ENCODE data around the gene PRIMA1. TPM values are rescaled to one million over a fixed set of nuclear protein-coding genes. Genes with fewer than 3 reads are reported as not detected.

PRIMA1 gene
- polyA plus RNA-seq, 3 donors: not detected

DNA sequence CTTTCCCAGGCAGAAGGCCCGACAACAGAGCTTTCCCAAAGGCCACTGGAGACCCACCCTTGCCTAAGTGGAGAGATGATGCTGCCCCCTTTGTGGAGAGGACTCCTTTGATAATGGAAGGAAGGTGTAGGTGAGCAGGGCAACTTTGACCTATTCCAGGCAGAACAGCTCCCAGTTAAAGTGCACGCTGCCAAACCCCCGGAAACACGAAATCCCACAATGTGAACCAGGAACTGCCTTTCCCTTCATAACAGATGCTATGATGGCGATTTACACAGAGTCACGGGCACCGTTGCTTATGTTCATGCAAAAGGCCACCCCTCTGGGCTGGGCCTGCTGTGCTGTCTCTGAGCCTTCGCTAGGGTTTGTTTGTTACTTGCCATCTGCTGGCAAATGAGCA lies 34.6 kb downstream of the PRIMA1 start:
- H3K27me3 ChIP-seq (ENCODE audit: control insufficient read depth in 2 of 2, insufficient read depth in 2 of 2, low read length in 2 of 2): no peaks in the 10 kb centered on the region
- no peaks in the 10 kb centered on the region for H4K20me1 ChIP-seq (ENCODE audit: insufficient read depth, low read length)
- TF ChIP-seq, protein P1, sequence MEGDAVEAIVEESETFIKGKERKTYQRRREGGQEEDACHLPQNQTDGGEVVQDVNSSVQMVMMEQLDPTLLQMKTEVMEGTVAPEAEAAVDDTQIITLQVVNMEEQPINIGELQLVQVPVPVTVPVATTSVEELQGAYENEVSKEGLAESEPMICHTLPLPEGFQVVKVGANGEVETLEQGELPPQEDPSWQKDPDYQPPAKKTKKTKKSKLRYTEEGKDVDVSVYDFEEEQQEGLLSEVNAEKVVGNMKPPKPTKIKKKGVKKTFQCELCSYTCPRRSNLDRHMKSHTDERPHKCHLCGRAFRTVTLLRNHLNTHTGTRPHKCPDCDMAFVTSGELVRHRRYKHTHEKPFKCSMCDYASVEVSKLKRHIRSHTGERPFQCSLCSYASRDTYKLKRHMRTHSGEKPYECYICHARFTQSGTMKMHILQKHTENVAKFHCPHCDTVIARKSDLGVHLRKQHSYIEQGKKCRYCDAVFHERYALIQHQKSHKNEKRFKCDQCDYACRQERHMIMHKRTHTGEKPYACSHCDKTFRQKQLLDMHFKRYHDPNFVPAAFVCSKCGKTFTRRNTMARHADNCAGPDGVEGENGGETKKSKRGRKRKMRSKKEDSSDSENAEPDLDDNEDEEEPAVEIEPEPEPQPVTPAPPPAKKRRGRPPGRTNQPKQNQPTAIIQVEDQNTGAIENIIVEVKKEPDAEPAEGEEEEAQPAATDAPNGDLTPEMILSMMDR (IDR thresholded peaks at IDR 0.05): no peak
- no peak overlapping the region for H3K4me3 ChIP-seq (replicated peaks in 1 of 3; ENCODE audit: low read depth in 2 of 3, low read length in 3 of 3)
- H3K9ac ChIP-seq (ENCODE audit: insufficient read depth, low read length, poor library complexity, severe bottlenecking): no peak overlapping the region
- DNase-seq: no peak
- H3K36me3 ChIP-seq (replicated peaks in 1 of 2; ENCODE audit: control insufficient read depth in 1 of 2, insufficient read depth in 2 of 2, low read length in 2 of 2): no peaks in the 10 kb centered on the region
- H3K9me3 ChIP-seq (replicated peaks in 1 of 2; ENCODE audit: control insufficient read depth in 1 of 2, insufficient read depth in 1 of 2, low read length in 2 of 2): no peaks in the 10 kb centered on the region
- Mint-ChIP-seq H3K4me1 (no peaks in the 10 kb centered on the region), H3K27me3 (ENCODE audit: low read depth in 3 of 3) (peaks cover 2 to 4% (median 3%) of the 10 kb centered on the region in 3 donors), H3K9me3 (peaks cover 0 to 6% (median 0%) of the 10 kb centered on the region in 7 donors), H3K4me3 (no peak overlapping the region), H3K36me3 (no peaks in the 10 kb centered on the region), H3K27ac (no peak overlapping the region)
- H2AFZ ChIP-seq (ENCODE audit: insufficient read depth, low read depth, low read length, poor library complexity, severe bottlenecking): no peak overlapping the region
- H3K79me2 ChIP-seq (ENCODE audit: insufficient read depth, low read length): no peaks in the 10 kb centered on the region
- no peak overlapping the region for H3K27ac ChIP-seq (ENCODE audit: low read depth in 1 of 2, low read length in 2 of 2)
- H3K4me1 ChIP-seq (ENCODE audit: control insufficient read depth in 1 of 2, insufficient read depth in 2 of 2, low read length in 2 of 2): no peaks in the 10 kb centered on the region
- intact Hi-C loops (cut with micrococcal nuclease): no loop called here
- H3K4me2 ChIP-seq (replicated peaks; ENCODE audit: extremely low read depth, low read length, poor library complexity, severe bottlenecking): no peak overlapping the region
- 96% methylated on average over 6 of the region's 8 CpGs for WGBS (ENCODE audit: insufficient coverage)

DNA sequence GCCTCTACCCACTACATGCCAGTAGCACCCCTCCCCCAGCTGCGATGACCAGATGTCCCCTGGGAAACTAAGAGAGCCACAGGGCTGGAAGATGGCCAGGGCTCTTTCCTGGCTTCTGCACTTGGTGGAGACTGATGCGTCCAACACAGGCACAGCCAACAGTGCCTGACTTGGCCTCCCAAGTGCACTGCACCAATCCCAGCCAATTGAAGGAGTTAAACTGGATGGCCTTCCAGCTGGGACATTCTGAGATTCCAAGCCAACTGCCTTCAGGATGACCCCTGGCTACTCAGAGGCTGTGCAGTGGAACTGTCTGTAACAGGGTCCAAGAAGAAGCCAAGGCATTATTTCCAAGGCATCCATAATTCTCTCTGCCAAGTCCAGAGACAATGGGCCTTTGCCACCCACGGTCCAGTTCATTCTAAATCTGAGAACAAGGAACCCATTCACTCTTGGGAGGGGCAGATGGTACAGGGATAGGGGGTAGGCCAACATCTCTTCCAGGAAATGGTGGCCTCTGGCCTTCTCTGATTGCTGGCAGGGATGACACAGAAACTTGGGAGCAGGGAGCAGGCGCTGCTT lies 35.2 kb downstream of the PRIMA1 start:
- H3K4me3 Mint-ChIP-seq: no peak overlapping the region
- H3K4me2 ChIP-seq (replicated peaks; ENCODE audit: extremely low read depth, low read length, poor library complexity, severe bottlenecking): no peak overlapping the region
- no peak overlapping the region for H3K4me3 ChIP-seq (replicated peaks in 1 of 3; ENCODE audit: low read depth in 2 of 3, low read length in 3 of 3)
- no peaks in the 10 kb centered on the region for H3K27me3 ChIP-seq (ENCODE audit: control insufficient read depth in 2 of 2, insufficient read depth in 2 of 2, low read length in 2 of 2)
- H3K27me3 Mint-ChIP-seq (ENCODE audit: low read depth in 3 of 3): peaks cover 2 to 4% (median 3%) of the 10 kb centered on the region in 3 donors
- H3K4me1 Mint-ChIP-seq: no peaks in the 10 kb centered on the region
- no peaks in the 10 kb centered on the region for H3K36me3 Mint-ChIP-seq
- peaks cover 0 to 6% (median 0%) of the 10 kb centered on the region in 7 donors for H3K9me3 Mint-ChIP-seq
- H3K27ac Mint-ChIP-seq: no peak overlapping the region
- H3K9me3 ChIP-seq (replicated peaks in 1 of 2; ENCODE audit: control insufficient read depth in 1 of 2, insufficient read depth in 1 of 2, low read length in 2 of 2): no peaks in the 10 kb centered on the region
- H2AFZ ChIP-seq (ENCODE audit: insufficient read depth, low read depth, low read length, poor library complexity, severe bottlenecking): no peak overlapping the region
- TF ChIP-seq, protein P1 (IDR thresholded peaks at IDR 0.05): no peak
- no peaks in the 10 kb centered on the region for H3K4me1 ChIP-seq (ENCODE audit: control insufficient read depth in 1 of 2, insufficient read depth in 2 of 2, low read length in 2 of 2)
- no peaks in the 10 kb centered on the region for H3K79me2 ChIP-seq (ENCODE audit: insufficient read depth, low read length)
- no peak overlapping the region for H3K27ac ChIP-seq (ENCODE audit: low read depth in 1 of 2, low read length in 2 of 2)
- DNase-seq: no peak
- no peak overlapping the region for H3K9ac ChIP-seq (ENCODE audit: insufficient read depth, low read length, poor library complexity, severe bottlenecking)
- H3K36me3 ChIP-seq (replicated peaks in 1 of 2; ENCODE audit: control insufficient read depth in 1 of 2, insufficient read depth in 2 of 2, low read length in 2 of 2): no peaks in the 10 kb centered on the region
- intact Hi-C loops (cut with micrococcal nuclease): no loop called here
- WGBS (ENCODE audit: insufficient coverage): 96% methylated on average over 2 of the region's 4 CpGs
- H4K20me1 ChIP-seq (ENCODE audit: insufficient read depth, low read length): no peaks in the 10 kb centered on the region
